HG03575 (cell line): Measurements from ENCODE around the gene HTT.

Experiments used
- ATAC-seq: cut with Tn5 transposase; IDR thresholded peaks from one replicate; pipeline ENCODE4 v1.9.1; 2021; ENCODE audit not compliant: unreplicated experiment, insufficient number of reproducible peaks, low FRiP score; ENCODE audit errors: extremely low read depth

The HTT gene

DNA sequence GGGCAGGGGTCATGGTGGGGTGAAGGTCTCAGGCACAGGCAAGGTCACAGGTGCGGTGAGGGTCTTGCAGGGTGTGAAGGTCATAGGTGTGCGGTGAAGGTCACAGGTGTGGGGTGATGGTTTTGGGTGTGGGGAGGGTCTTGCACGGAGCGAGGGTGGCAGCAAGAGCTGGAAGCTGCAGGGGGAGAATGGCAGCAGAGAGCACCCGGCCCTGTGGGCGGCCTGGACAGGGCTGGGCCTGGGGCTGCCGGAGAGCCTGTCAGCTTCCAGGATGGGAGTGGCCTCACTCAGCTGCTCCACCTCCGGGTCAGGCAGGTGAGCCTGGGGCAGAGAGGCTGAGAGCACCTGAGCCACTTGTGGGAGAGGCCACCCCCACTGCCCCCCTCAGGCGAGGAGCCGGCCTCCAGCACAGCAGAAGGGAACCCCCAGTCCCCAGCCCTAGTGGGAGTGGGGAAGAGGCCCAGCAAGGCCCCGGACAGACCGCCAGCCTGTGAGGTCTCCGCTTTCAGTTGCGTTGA is 176.0 kb downstream of the HTT start:
- no peak for ATAC-seq

GRCh38 chr4:3250956-3251690 is 176.6 kb downstream of the HTT start:
- no peak for ATAC-seq

GRCh38 chr4:3251691-3252479 is 177.4 kb downstream of the HTT start:
- no peak for ATAC-seq

- ATAC-seq: no peak
These were observed 178.0 kb downstream of the HTT start for GRCh38 chr4:3252480-3252828.

- ATAC-seq: no peak
These were observed 178.6 kb downstream of the HTT start for GRCh38 chr4:3252831-3253641.

- ATAC-seq: no peak
These were observed 179.3 kb downstream of the HTT start for GRCh38 chr4:3253808-3254207.

GRCh38 chr4:3254302-3255131 is 180.0 kb downstream of the HTT start:
- no peak for ATAC-seq

DNA sequence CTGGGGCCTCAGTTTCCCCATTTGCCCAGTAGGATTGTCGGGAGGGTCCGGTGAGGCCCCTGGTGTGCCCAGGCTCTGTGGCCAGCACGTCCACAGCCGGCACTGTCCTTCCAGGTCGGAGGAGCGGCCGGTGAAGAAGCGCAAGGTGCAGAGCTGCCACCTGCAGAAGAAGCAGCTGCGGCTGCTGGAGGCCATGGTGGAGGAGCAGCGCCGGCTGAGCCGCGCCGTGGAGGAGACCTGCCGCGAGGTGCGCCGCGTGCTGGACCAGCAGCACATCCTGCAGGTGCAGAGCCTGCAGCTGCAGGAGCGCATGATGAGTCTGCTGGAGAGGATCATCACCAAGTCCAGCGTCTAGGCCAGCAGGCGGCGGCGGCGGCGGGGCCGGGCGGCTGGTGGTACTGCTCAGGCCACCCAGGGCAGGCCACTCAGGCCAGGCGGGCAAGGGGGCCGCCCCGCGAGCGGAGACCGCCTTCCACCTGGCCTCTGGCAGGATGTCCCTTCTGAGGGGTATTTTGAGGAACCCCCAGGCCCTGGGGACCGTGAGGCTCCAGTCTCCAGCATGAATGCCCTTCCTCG is 181.2 kb downstream of the HTT start:
- ATAC-seq: no peak

GRCh38 chr4:3256230-3257102 is 182.0 kb downstream of the HTT start:
- no peak for ATAC-seq

DNA sequence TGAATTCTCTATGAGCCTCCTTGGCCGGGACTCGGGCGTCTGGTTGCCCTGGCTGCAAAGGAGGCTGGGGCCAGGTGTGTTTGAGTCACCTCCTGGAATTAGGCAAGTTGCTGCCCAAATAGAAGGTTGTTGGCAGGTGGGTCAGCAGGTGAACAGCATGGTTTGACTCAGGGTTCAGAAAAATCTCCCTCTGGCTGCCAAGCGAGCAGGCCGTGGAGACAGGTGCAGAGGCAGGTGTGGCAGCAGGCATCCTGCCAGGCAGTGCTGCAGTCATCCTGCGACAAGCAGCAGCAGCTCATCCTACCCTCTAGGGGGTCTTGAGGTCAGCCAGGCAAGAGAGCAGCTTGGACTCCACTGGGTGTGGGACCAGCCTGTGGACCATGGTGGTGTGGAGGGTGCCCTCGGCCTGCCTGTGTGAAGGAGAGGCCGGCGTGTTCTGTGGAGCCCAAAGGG is 182.6 kb downstream of the HTT start:
- ATAC-seq: no peak

- no peak for ATAC-seq
These were observed 183.3 kb downstream of the HTT start for GRCh38 chr4:3257556-3258482.

DNA sequence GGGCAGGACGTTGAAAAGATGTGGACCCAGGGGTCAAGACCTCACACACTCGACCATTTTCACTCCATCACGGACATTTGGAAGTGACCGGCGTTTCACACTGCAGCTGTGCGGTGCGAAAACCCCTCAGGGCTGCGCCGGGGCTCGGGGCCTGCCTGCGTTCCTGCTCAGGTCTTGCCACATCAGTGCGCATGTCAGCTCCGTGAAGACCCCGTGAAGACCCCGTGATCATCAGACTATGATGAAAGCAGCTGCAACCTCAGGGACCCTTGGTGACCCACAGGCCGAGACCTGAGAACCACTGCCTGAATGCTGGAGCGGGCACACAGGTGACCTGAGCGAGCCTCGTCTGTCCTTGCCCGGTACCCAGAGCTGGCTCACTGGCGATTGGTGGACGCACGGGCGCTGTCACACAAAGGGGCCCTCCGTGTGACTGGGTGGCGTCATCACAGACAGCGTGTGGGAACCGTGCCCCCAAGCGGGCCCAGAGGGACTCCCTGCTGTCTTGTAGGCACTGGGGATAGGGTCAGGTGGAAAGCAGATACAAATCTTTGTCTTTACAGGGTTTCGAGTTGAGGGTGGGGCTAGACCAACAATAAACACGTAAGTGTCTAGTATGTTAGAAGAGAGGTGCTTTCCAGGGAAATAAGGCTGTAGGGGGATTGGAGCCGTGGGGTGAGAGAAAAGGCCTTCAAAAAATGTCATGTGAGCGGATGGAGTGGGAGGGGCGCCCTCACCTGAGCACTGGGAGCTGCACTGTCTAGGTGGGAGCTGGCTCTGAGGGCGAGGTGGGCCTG is 187.1 kb downstream of the HTT start:
- no peak for ATAC-seq

DNA sequence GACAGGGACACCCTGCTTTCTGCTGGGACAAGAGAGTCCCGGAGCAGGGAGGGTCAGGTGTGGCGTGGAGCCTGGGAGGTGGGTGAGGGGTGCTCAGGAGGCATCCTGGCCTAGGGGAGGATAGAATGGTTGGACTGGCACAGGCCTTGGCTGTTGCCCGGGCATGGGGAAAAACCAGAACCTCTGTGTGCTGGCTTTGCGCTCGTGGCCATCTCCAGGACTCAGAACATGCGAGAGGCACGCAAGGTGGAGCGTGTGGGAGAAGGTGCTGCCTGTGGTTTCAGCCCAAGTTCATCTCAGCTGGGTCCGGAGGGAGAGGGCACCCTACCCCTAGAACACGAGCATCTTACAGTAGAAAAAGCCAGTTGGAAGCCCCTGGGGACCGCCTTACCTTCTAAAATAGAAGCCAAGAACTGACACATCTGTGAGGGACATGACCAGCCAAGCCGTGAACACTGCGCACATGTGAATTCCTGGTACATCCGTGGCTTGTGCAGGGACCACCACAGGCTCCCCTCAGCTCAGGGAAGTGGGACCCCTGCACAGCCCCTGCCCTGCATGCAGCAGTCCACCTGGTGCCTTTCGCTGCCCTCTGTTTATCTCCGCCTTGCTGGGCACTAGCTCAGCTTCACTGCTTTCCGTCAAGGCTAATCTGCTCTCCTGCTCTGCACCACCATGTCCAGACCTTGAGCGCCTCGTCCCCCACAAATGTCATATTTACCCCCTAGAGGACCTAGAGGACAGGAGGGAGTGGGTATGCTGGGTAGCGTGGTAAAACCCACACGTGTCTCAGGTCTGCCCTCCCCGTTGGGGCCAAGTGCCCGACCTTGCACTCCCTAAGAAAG is 187.9 kb downstream of the HTT start:
- no peak for ATAC-seq

DNA sequence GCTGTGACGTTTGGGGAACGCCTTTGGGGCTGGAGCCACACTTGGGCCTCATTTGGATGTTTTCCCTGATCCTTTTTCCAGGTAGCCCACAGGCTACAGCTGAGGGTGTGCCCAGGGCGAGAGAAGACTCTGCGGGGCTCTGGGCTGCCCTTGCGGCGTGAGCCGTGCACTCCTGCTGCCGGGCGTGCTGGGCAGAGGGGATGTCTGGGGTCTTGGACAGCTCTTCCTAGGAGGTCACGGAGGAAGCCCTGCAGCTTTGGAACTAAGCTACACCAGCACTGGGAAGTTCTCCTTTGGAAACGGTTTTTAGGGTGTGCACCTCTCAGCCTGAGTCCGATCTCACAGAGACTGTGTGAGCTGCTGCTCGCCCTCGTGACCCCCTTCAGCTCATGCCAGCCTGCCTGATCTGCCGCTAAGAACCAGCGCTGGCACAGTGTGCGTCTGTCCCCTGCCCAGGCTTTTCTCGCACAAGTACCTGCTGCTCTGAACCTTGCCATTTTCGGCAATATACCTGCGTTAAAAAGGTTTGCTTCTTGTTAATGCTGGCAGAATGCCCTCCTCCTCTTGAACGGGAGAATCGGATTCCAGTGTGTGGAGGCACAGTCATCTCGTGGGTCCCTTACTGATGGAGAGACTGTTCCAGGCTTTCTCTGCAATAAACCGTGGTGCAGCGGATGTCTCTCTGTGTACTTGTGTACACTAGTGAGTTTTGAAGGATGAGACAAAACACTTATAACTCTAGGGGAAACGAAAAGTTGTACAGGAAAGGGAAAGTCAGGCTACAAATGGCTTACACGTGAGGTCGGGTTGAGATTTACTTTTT is 188.8 kb downstream of the HTT start:
- no peak for ATAC-seq
